ENCODE data around the gene F3. TPM values are rescaled to one million over a fixed set of nuclear protein-coding genes. Genes with fewer than 3 reads are reported as not detected.

Gene F3
- total RNA-seq, 1 experiment from 2014 or later: 8.0 TPM

GRCh38 chr1:94540440-94541245 lies 916 bp downstream of the F3 start:
- Histone ChIP-seq H3K27me3 (ENCODE audit: low read length) (no peaks in the 10 kb centered on the region), H2AFZ (ENCODE audit: low read length) (peak overlapping the region; percentile 82), H3K9me3 (ENCODE audit: low read length) (no peaks in the 10 kb centered on the region), H3K9ac (ENCODE audit: low read length) (peak overlapping the region; percentile 56), H3K4me1 (ENCODE audit: insufficient read depth, low read length) (peaks cover 59% of the 10 kb centered on the region), H3F3A (ENCODE audit: low read length, unreplicated experiment) (no peaks in the 10 kb centered on the region), H4K20me1 (ENCODE audit: low read length) (no peaks in the 10 kb centered on the region), H3K4me3 (ENCODE audit: low read length) (peak overlapping the region; percentile 78), H3K27ac (ENCODE audit: low read length) (no peak overlapping the region), H3K79me2 (ENCODE audit: low read length) (peaks cover 10% of the 10 kb centered on the region), H3K36me3 (ENCODE audit: low read depth, low read length) (peaks cover 4% of the 10 kb centered on the region; the same call in 1 of the 2 replicates), H3K4me2 (ENCODE audit: low read length) (peak overlapping the region; percentile 78), H3K9me2 (replicated peaks; ENCODE audit: low read length) (no peaks in the 10 kb centered on the region)
- DNase-seq (no peak), ATAC-seq (no peak)
- intact Hi-C loops (cut with micrococcal nuclease): no loop called here
- POLR2A ChIA-PET (ENCODE audit: unreplicated experiment): no interaction called here
- CTCF ChIA-PET: no interaction called here
- BruUV-seq (replicated peaks): TSS peak; percentile 41
- TF ChIP-seq CTCF (conservative IDR thresholded peaks at IDR 0.05; ENCODE audit: low read depth, low read length) (no peak), EZH2 (IDR thresholded peaks at IDR 0.05; ENCODE audit: low read length, unreplicated experiment) (no peak), EZH2phosphoT487 (IDR thresholded peaks at IDR 0.05; ENCODE audit: borderline replicate concordance, low read length) (no peak)

DNA sequence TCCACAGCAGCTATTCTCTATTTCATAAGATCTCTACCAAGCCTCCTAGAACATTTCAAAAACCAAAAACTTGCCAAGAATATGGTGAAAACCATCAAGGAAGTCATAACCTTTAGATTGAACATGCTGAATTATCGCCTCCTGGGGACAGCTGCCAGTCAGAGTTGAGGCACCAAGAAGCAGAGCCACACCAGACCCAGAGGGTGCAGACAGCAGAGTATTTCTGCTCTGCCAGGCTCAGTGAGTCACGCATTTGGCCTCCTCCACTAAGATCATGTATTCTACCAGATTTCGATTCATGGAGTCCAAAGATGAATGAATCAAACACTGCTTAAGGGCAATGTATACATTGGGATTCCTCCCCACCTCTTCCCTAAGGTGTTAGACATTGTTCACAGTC lies 2.1 kb downstream of the F3 start:
- Histone ChIP-seq H3K4me3 (ENCODE audit: low read length) (peak overlapping the region; percentile 78), H3F3A (ENCODE audit: low read length, unreplicated experiment) (no peaks in the 10 kb centered on the region), H3K9me2 (replicated peaks; ENCODE audit: low read length) (no peaks in the 10 kb centered on the region), H3K4me2 (ENCODE audit: low read length) (peak overlapping the region; percentile 78), H3K79me2 (ENCODE audit: low read length) (peaks cover 10% of the 10 kb centered on the region), H3K9me3 (ENCODE audit: low read length) (no peaks in the 10 kb centered on the region), H3K36me3 (ENCODE audit: low read depth, low read length) (peaks cover 4% of the 10 kb centered on the region; the same call in 1 of the 2 replicates), H4K20me1 (ENCODE audit: low read length) (no peaks in the 10 kb centered on the region), H3K4me1 (ENCODE audit: insufficient read depth, low read length) (peaks cover 54% of the 10 kb centered on the region), H3K27ac (ENCODE audit: low read length) (0 out of 2 replicates have a peak overlapping the region, but pooled peaks have one; percentile 0), H3K27me3 (ENCODE audit: low read length) (no peaks in the 10 kb centered on the region), H2AFZ (ENCODE audit: low read length) (no peak overlapping the region), H3K9ac (ENCODE audit: low read length) (no peak overlapping the region)
- intact Hi-C loops (cut with micrococcal nuclease): loop anchor here (10.0 kb wide), 1 partner anchor 505 kb away; no protein-coding TSS in a partner anchor
- ATAC-seq (peak; percentile 37), DNase-seq (peak; percentile 86)
- TF ChIP-seq EZH2 (IDR thresholded peaks at IDR 0.05; ENCODE audit: low read length, unreplicated experiment) (no peak), EZH2phosphoT487 (IDR thresholded peaks at IDR 0.05; ENCODE audit: borderline replicate concordance, low read length) (no peak), CTCF (conservative IDR thresholded peaks at IDR 0.05; ENCODE audit: low read depth, low read length) (0 out of 2 replicates have a peak, but pooled peaks have one; percentile 18)
- POLR2A ChIA-PET (ENCODE audit: unreplicated experiment): interaction anchor here (0.7 kb wide), 1 partner anchor 303 kb away, joined by 5 read pairs; no protein-coding TSS in a partner anchor
- no TSS peak for BruUV-seq (replicated peaks)
- CTCF ChIA-PET: no interaction called here

Data from PC-3 (cell line).